HepG2 (cell line): ENCODE measurements around the gene SYNE1. TPM values are rescaled to one million over a fixed set of nuclear protein-coding genes. Genes with fewer than 3 reads are reported as not detected.

ENCODE experiments used
- ARID3A ChIP-seq: IDR thresholded peaks from 2 replicates; pipeline ENCODE4 v1.6.1; 2012; ENCODE audit warnings: low read depth, low read length, improper control_type of control experiment
- ASH2L ChIP-seq: fragments of 300-600, 200-600 bp; sonication (generic); IDR thresholded peaks from 2 replicates; pipeline ENCODE4 v1.7.0; 2017; ENCODE audit warnings: low read depth, mild to moderate bottlenecking, moderate library complexity, mixed read lengths, low read length; ENCODE audit not compliant: insufficient read length
- BRCA1 ChIP-seq: sonication (generic); formaldehyde crosslinking; IDR thresholded peaks from 2 replicates; pipeline ENCODE4 v1.4.0; 2020; ENCODE audit warnings: missing genetic modification reagents
- CHD4 ChIP-seq: fragments of 200-600 bp; sonication (generic); IDR thresholded peaks from 2 replicates; pipeline ENCODE4 v1.7.0; 2017; ENCODE audit warnings: mild to moderate bottlenecking, low read length, borderline replicate concordance
- HDAC2 ChIP-seq: sonication (generic); formaldehyde crosslinking; IDR thresholded peaks from 2 replicates; pipeline ENCODE4 v1.4.0; 2020; ENCODE audit warnings: missing genetic modification reagents
- HNF4A ChIP-seq: sonication (generic); formaldehyde crosslinking; IDR thresholded peaks from 2 replicates; pipeline ENCODE4 v1.4.0; 2020; ENCODE audit warnings: missing genetic modification reagents
- MAFG ChIP-seq: sonication (generic); formaldehyde crosslinking; IDR thresholded peaks from 2 replicates; pipeline ENCODE4 v1.5.1; 2020; ENCODE audit warnings: mild to moderate bottlenecking, missing genetic modification reagents
- SPEN ChIP-seq: sonication (generic); formaldehyde crosslinking; IDR thresholded peaks from 2 replicates; pipeline ENCODE4 v1.5.1; 2020; ENCODE audit warnings: low read depth, mild to moderate bottlenecking, missing genetic modification reagents
- YY1 ChIP-seq: IDR thresholded peaks from 2 replicates; pipeline ENCODE4 v1.6.1; 2011; ENCODE audit warnings: low read length, low read depth, moderate library complexity, mild to moderate bottlenecking; ENCODE audit not compliant: insufficient read depth, insufficient replicate concordance
- ZIK1 ChIP-seq: sonication (generic); formaldehyde crosslinking; IDR thresholded peaks from 2 replicates; pipeline ENCODE4 v1.5.0; 2020; ENCODE audit warnings: mild to moderate bottlenecking, low read depth, missing genetic modification reagents, borderline replicate concordance
- ZNF441 ChIP-seq: sonication (generic); formaldehyde crosslinking; IDR thresholded peaks from 2 replicates; pipeline ENCODE4 v1.7.0; 2021; ENCODE audit warnings: missing genetic modification reagents, borderline replicate concordance
- ZNF468 ChIP-seq: sonication (generic); formaldehyde crosslinking; IDR thresholded peaks from 2 replicates; pipeline ENCODE4 v1.8.0; 2022; ENCODE audit warnings: mild to moderate bottlenecking, moderate library complexity, missing genetic modification reagents
- ZNF768 ChIP-seq: sonication (generic); formaldehyde crosslinking; IDR thresholded peaks from 2 replicates; pipeline ENCODE4 v1.4.0; 2020; ENCODE audit warnings: missing genetic modification reagents
- polyA plus RNA-seq, 8 experiments: library from polyadenylated mRNA; depleted of rRNA in 3 of 8; stranded (reverse) in 7 of 8; unstranded in 1 of 8; fragments of >200 nt; fragmentation: Illumina TruSeq in 4 of 8; extraction: Trizol in 4 of 8; gene quantifications; 2 replicates each; pipeline versions ENCODE4 v1.2.1 to v1.2.3, GENCODE V29; 2011 to 2016; ENCODE audit warnings: low read depth in 4 of 8, missing spikeins in 1 of 8, mixed read lengths in 1 of 8; ENCODE audit not compliant: insufficient read depth in 1 of 8
- total RNA-seq, 5 experiments: library from RNA; depleted of rRNA; stranded (reverse); fragments of >200 nt; fragmentation: Illumina TruSeq; extraction: Trizol; gene quantifications; 2 replicates each; pipeline ENCODE4 v1.2.3, GENCODE V29; 2016; ENCODE audit warnings: low read depth in 1 of 5

Gene SYNE1
- total and polyA plus RNA-seq, 2 of the 13 experiments (the other 11 are each of a cell fraction or from before 2014, with no cell fraction given), result 5.5 to 15.9 TPM

GRCh38 chr6:152170313-152170701, 466.9 kb downstream of the SYNE1 start (continued):
- TF ChIP-seq ARID3A (no peak), ZNF441 (0 out of 2 replicates have a peak, but pooled peaks have one; percentile 6), ZIK1 (CRISPR knock-in tag) (no peak), SPEN (CRISPR knock-in tag) (peak; percentile 11; the same call in 1 of the 2 replicates), MAFG (CRISPR knock-in tag) (no peak), ASH2L (no peak), ZNF468 (CRISPR knock-in tag) (no peak), BRCA1 (no peak), HNF4A (CRISPR knock-in tag) (peak; percentile 29; the same call in 1 of the 2 replicates), CHD4 (0 out of 2 replicates have a peak, but pooled peaks have one; percentile 28), YY1 (no peak), ZNF768 (CRISPR knock-in tag) (peak; percentile 91; the same call in 1 of the 2 replicates), HDAC2 (CRISPR knock-in tag) (0 out of 2 replicates have a peak, but pooled peaks have one; percentile 7)
